Brain microvascular endothelial cell (primary cell): ENCODE data around the gene USP35.

Source experiments
- DNase-seq: peaks from one replicate; pipeline ENCODE4 v3.0.0-alpha.2; 2020
- H3K27ac ChIP-seq: fragments of 250-450 bp; sonication (Bioruptor Pico); 2 replicates; pipeline ENCODE4 v1.5.1; 2020; ENCODE audit warnings: mild to moderate bottlenecking, moderate library complexity
- H3K27me3 ChIP-seq: fragments of 250-450 bp; sonication (Bioruptor Pico); replicated peaks from 2 replicates; pipeline ENCODE4 v1.5.1; 2020; ENCODE audit warnings: mild to moderate bottlenecking
- H3K36me3 ChIP-seq: fragments of 250-450 bp; sonication (Bioruptor Pico); replicated peaks from 2 replicates; pipeline ENCODE4 v1.5.1; 2020; ENCODE audit warnings: mild to moderate bottlenecking
- H3K4me3 ChIP-seq: 2 replicates; pipeline ENCODE4 v1.5.1; 2011; ENCODE audit warnings: low read depth, mild to moderate bottlenecking, control low read depth, low read length, moderate library complexity
- CTCF ChIP-seq: IDR thresholded peaks from 2 replicates; pipeline ENCODE4 v1.5.1; 2011; ENCODE audit warnings: low read depth, mild to moderate bottlenecking, moderate library complexity, low read length, control low read depth, inconsistent platforms; ENCODE audit errors: missing control alignments
- in situ Hi-C: cut with HindIII; loops from 2 replicates; pipeline ENCODE4 v1.10.0; 2017; ENCODE audit warnings: low sequenced_read_pairs, low pct_ligation_motif_present

USP35 gene

GRCh38 chr11:78213526-78214330, 25.0 kb downstream of the USP35 start:
- no peak for TF ChIP-seq CTCF
- peaks cover 59% of the 10 kb centered on the region for H3K36me3 ChIP-seq
- H3K27me3 ChIP-seq, result no peaks in the 10 kb centered on the region
- in situ Hi-C loops, result no loop called here
- no peak overlapping the region for H3K4me3 ChIP-seq
- no peak for DNase-seq
- no peak overlapping the region for H3K27ac ChIP-seq

GRCh38 chr11:78214331-78215194, 25.8 kb downstream of the USP35 start:
- in situ Hi-C loops, result no loop called here

GRCh38 chr11:78216021-78216420, 27.3 kb downstream of the USP35 start:
- in situ Hi-C loops, result no loop called here
- DNase-seq, result no peak
- Histone ChIP-seq H3K27ac (no peak overlapping the region), H3K27me3 (no peaks in the 10 kb centered on the region), H3K4me3 (no peak overlapping the region), H3K36me3 (peaks cover 53% of the 10 kb centered on the region)
- no peak for TF ChIP-seq CTCF

More at GRCh38 chr11:78214331-78215194, 25.8 kb downstream of the USP35 start:
- no peak overlapping the region for H3K27ac ChIP-seq
- peaks cover 52% of the 10 kb centered on the region for H3K36me3 ChIP-seq
- no peak for DNase-seq
- no peak for TF ChIP-seq CTCF
- no peak overlapping the region for H3K4me3 ChIP-seq
- H3K27me3 ChIP-seq, result no peaks in the 10 kb centered on the region

- H3K36me3 ChIP-seq, result peaks cover 57% of the 10 kb centered on the region
- in situ Hi-C loops, result no loop called here
These were observed 28.0 kb downstream of the USP35 start for GRCh38 chr11:78216571-78217287.

More at GRCh38 chr11:78216571-78217287, 28.0 kb downstream of the USP35 start:
- no peaks in the 10 kb centered on the region for H3K27me3 ChIP-seq
- TF ChIP-seq CTCF, result no peak
- no peak overlapping the region for H3K27ac ChIP-seq
- no peak for DNase-seq
- no peak overlapping the region for H3K4me3 ChIP-seq
